Stromal cell of bone marrow (primary cell): ENCODE data around the gene OFD1.

ENCODE experiments used
- DNase-seq: peaks from one replicate; pipeline ENCODE4 v3.0.0-alpha.2; 2012; ENCODE audit warnings: low read depth

Gene OFD1

GRCh38 chrX:13793897-13794296 lies 59.3 kb downstream of the OFD1 start:
- no peak for DNase-seq

GRCh38 chrX:13794417-13794816 lies 59.9 kb downstream of the OFD1 start:
- no peak for DNase-seq

- DNase-seq: no peak
Observed at GRCh38 chrX:13797512-13797911, 63.0 kb downstream of the OFD1 start.

GRCh38 chrX:13798184-13798583 lies 63.6 kb downstream of the OFD1 start:
- DNase-seq: no peak

GRCh38 chrX:13803116-13803515 lies 68.6 kb downstream of the OFD1 start:
- no peak for DNase-seq

GRCh38 chrX:13805241-13805640 lies 70.7 kb downstream of the OFD1 start:
- no peak for DNase-seq

- DNase-seq: no peak
Observed at GRCh38 chrX:13808293-13808692, 73.7 kb downstream of the OFD1 start.

- no peak for DNase-seq
Observed at GRCh38 chrX:13808865-13809264, 74.3 kb downstream of the OFD1 start.

GRCh38 chrX:13815664-13816063 lies 81.1 kb downstream of the OFD1 start:
- no peak for DNase-seq

- no peak for DNase-seq
Observed at GRCh38 chrX:13816176-13816575, 81.6 kb downstream of the OFD1 start.

- no peak for DNase-seq
Observed at GRCh38 chrX:13816643-13817627, 82.4 kb downstream of the OFD1 start, which contains the start of gene GPM6B. GPM6B (minus strand) TSS chrX:13817093; CDS start chrX:13816904, 189 bp downstream.
